ENCODE results near the gene ANKRD40. TPM values are rescaled to one million over a fixed set of nuclear protein-coding genes. Genes with fewer than 3 reads are reported as not detected.
A peak's percentile ranks its signal among the peaks of the same experiment; 100 is the strongest.
"Not testable (repeated sequence)": the region's sequence is repeated elsewhere in the genome, so short reads cannot be mapped to it uniquely, and the experiment has no call there.

ANKRD40 gene
- total and polyA plus RNA-seq, 2 donors = 11.9 to 16.6 TPM

DNA sequence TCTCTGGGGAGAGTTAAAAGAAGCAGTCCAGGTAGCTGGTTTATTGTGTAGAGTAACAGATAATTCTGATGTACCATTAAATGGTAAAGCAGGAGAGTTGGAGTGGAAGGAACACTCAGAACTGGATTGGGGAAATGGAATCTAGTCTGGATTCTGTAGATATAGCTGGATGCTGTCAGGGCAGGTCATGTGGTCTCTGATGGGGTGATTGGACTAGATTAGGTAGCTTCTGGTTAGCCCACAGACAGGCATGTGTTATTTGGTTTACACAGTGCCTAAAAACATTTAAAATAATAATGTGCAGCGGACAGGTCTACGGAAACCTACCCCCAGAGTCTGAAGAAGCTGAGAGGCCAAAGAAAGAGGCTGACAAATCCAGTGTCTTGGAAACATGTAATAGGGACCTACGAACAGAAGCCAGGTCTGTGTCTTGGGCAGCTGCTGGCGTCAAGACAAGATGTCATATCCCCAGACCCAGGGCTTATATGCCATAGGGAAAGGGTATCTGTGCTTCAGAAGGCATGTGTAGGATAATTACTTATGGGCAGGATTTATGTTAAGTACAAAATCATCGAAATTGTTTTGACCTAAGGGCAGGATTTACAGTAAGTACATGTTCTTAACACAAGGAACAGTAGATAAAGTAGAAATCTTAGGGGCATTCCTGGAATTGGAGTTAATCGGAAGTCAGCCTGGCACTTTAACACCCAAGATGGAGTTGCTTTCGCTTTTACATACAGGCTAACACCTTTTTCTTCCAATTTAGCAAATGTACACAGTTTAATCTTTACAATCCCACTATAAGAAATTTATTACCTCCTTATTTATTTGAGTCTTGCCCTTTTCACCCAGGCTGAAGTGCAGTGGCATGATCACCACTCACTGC, 24.1 kb upstream of the ANKRD40 start:
- H3K4me1 ChIP-seq (ENCODE audit: control insufficient read depth in 2 of 2, insufficient read depth in 2 of 2, low read length in 2 of 2) = no peaks in the 10 kb centered on the region
- no peak for DNase-seq (ENCODE audit: low read depth in 6 of 9, low spot score in 9 of 9)
- H3K27ac ChIP-seq (ENCODE audit: low read depth in 1 of 2, low read length in 1 of 2) = no peak overlapping the region
- 92% methylated on average over 7 of the region's 7 CpGs for WGBS
- H3K27me3 ChIP-seq (ENCODE audit: control insufficient read depth in 2 of 2, insufficient read depth in 1 of 2, low read length in 1 of 2) = no peaks in the 10 kb centered on the region
- no peaks in the 10 kb centered on the region for H3K9me3 ChIP-seq (ENCODE audit: control insufficient read depth in 2 of 2, insufficient read depth in 1 of 2, low read length in 1 of 2)
- H3K4me3 ChIP-seq (ENCODE audit: low read length in 2 of 2) = no peak overlapping the region
- H3K36me3 ChIP-seq (ENCODE audit: control insufficient read depth in 2 of 2, insufficient read depth in 2 of 2, low read length in 1 of 2) = peaks cover 0 to 6% of the 10 kb centered on the region in 2 donors

DNA sequence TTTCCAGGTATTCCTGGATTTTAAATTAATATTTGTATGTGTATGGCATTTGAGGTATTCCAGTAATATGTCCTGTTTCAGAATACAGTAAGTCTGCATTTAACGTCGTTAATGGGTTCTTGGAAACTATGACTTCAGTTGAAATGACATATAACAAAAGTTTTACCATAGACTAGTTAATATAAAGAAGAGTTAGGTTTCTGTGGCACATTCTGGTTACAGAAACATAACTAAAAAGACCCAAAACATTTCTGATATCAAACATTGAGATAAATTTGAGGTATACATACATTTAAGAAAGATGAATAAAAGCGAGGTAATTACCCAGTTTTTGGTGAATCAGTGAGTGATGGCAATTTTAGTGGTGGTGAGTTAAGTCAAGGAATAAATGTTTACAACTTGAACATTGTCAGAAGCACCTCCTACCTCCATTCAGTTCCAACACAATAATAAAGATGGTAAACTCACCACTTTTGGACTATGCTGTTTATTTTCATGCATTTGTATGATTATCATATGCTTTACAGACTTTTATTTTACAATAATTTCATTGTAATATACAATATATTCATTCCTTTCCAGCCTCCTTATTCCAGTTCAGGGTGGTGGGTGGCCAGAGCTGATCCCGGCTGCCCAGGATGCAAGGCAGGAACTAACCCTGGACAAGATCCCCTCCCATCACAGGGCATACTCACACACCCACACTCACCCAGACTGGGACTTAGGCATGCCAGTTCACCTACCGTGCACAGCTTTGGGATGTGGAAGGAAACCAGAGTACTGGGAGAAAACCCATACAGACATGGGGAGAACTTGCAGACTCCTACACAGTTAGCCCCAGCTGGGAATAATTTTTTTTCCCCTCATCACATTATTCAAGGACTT, 21.4 kb upstream of the ANKRD40 start:
- H3K9me3 ChIP-seq (ENCODE audit: control insufficient read depth in 2 of 2, insufficient read depth in 1 of 2, low read length in 1 of 2) = no peaks in the 10 kb centered on the region
- no peak overlapping the region for H3K4me3 ChIP-seq (ENCODE audit: low read length in 2 of 2)
- no peaks in the 10 kb centered on the region for H3K27me3 ChIP-seq (ENCODE audit: control insufficient read depth in 2 of 2, insufficient read depth in 1 of 2, low read length in 1 of 2)
- DNase-seq (ENCODE audit: low read depth in 6 of 9, low spot score in 9 of 9) = no peak
- no peaks in the 10 kb centered on the region for H3K4me1 ChIP-seq (ENCODE audit: control insufficient read depth in 2 of 2, insufficient read depth in 2 of 2, low read length in 2 of 2)
- peaks cover 0 to 8% of the 10 kb centered on the region in 2 donors for H3K36me3 ChIP-seq (ENCODE audit: control insufficient read depth in 2 of 2, insufficient read depth in 2 of 2, low read length in 1 of 2)
- no peak overlapping the region for H3K27ac ChIP-seq (ENCODE audit: low read depth in 1 of 2, low read length in 1 of 2)
- 94% methylated on average over 5 of the region's 5 CpGs for WGBS

DNA sequence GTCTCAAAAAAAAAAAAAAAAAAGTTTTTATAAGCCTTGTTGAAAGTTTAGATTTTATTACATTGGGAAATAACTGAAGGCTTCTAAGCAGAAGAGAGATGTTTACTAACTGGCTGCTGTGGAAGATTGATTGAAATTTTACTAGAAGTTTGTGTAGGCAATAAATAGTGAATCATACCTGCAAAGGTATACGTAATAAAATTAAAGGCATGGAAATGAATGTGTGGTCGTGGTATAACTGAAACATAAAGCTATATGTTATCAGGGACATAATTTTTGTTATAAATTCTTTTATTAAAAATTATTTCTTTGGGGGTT, 20.4 kb upstream of the ANKRD40 start:
- H3K9me3 ChIP-seq (ENCODE audit: control insufficient read depth in 2 of 2, insufficient read depth in 1 of 2, low read length in 1 of 2) = no peaks in the 10 kb centered on the region
- 99% methylated on average over 2 of the region's 2 CpGs for WGBS

DNA sequence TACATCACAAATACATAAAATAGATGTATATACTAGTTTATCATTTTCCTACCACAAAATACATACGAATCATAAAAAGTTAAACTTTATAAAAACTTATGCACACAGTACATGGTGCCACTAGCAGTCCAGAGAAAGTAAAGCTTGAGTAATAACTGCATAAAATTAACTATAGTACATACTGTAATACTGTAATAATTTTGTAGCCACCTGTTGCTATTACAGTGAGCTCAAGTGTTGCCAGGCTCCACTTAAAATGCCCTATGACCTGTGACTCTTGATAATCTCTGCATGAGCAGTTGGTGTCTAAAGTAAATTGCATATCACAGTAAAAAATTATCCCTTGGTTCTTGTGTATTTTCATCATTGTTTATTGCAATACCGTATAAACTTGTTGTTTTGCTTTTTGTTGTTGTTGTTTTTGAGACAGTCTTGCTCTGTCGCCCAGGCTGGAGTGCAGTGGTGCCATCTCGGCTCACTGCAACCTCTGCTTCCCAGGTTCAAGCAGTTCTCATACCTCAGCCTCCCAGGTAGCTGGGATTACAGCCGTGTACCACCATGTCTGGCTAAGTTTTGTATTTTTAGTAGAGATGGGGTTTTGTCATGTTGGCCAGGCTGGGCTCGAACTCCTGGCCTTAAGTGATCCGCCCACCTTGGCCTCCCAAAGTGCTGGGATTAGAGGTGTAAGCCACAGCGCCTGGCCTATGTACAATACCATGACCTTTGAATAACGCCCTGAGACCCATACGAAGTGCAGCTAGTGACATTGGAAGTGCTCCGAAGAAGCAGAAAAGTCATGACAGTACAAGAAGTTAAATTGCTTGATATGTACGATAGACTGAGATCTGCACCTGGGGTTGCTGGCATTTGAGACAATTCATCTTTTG, 18.3 kb upstream of the ANKRD40 start:
- Histone ChIP-seq H3K9me3 (ENCODE audit: control insufficient read depth in 2 of 2, insufficient read depth in 1 of 2, low read length in 1 of 2) (no peaks in the 10 kb centered on the region), H3K4me3 (ENCODE audit: low read length in 2 of 2) (no peak overlapping the region), H3K4me1 (ENCODE audit: control insufficient read depth in 2 of 2, insufficient read depth in 2 of 2, low read length in 2 of 2) (peaks cover 14% of the 10 kb centered on the region in 2 donors), H3K36me3 (ENCODE audit: control insufficient read depth in 2 of 2, insufficient read depth in 2 of 2, low read length in 1 of 2) (peaks cover 0 to 14% of the 10 kb centered on the region in 2 donors), H3K27ac (ENCODE audit: low read depth in 1 of 2, low read length in 1 of 2) (no peak overlapping the region), H3K27me3 (ENCODE audit: control insufficient read depth in 2 of 2, insufficient read depth in 1 of 2, low read length in 1 of 2) (no peaks in the 10 kb centered on the region)
- WGBS = 94% methylated on average over 12 of the region's 12 CpGs
- DNase-seq (ENCODE audit: low read depth in 6 of 9, low spot score in 9 of 9) = no peak

More for the DNA sequence above, 20.4 kb upstream of the ANKRD40 start:
- peaks cover 0 to 12% of the 10 kb centered on the region in 2 donors for H3K36me3 ChIP-seq (ENCODE audit: control insufficient read depth in 2 of 2, insufficient read depth in 2 of 2, low read length in 1 of 2)
- no peak overlapping the region for H3K27ac ChIP-seq (ENCODE audit: low read depth in 1 of 2, low read length in 1 of 2)
- DNase-seq (ENCODE audit: low read depth in 6 of 9, low spot score in 9 of 9) = no peak
- peaks cover 0 to 3% of the 10 kb centered on the region in 2 donors for H3K4me1 ChIP-seq (ENCODE audit: control insufficient read depth in 2 of 2, insufficient read depth in 2 of 2, low read length in 2 of 2)
- H3K4me3 ChIP-seq (ENCODE audit: low read length in 2 of 2) = no peak overlapping the region
- no peaks in the 10 kb centered on the region for H3K27me3 ChIP-seq (ENCODE audit: control insufficient read depth in 2 of 2, insufficient read depth in 1 of 2, low read length in 1 of 2)

DNA sequence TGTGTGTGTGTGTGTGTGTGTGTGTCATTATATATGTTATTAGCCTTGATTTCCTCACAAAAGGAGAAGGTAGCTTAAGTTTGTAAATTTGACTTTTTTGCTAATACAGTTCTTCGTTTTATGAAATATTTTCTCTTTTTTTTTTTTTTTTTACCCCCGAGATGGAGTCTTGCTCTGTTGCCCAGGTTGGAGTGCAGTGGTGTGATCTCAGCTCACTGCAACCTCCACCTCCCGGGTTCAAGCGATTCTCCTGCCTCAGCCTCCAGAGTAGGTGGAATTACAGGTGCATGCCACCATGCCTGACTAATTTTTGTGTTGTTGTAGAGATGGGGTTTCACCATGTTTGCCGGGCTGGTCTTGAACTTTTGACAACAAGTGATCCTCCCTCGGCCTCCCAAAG, 16.9 kb upstream of the ANKRD40 start:
- H3K9me3 ChIP-seq (ENCODE audit: control insufficient read depth in 2 of 2, insufficient read depth in 1 of 2, low read length in 1 of 2); DNase-seq (ENCODE audit: low read depth in 6 of 9, low spot score in 9 of 9); H3K27ac ChIP-seq (ENCODE audit: low read depth in 1 of 2, low read length in 1 of 2); H3K27me3 ChIP-seq (ENCODE audit: control insufficient read depth in 2 of 2, insufficient read depth in 1 of 2, low read length in 1 of 2); H3K4me3 ChIP-seq (ENCODE audit: low read length in 2 of 2): not testable (repeated sequence)
- Histone ChIP-seq H3K4me1 (ENCODE audit: control insufficient read depth in 2 of 2, insufficient read depth in 2 of 2, low read length in 2 of 2) (peaks cover 14% of the 10 kb centered on the region in 2 donors), H3K36me3 (ENCODE audit: control insufficient read depth in 2 of 2, insufficient read depth in 2 of 2, low read length in 1 of 2) (peaks cover 0 to 14% of the 10 kb centered on the region in 2 donors)
- 97% methylated on average over 6 of the region's 6 CpGs for WGBS

DNA sequence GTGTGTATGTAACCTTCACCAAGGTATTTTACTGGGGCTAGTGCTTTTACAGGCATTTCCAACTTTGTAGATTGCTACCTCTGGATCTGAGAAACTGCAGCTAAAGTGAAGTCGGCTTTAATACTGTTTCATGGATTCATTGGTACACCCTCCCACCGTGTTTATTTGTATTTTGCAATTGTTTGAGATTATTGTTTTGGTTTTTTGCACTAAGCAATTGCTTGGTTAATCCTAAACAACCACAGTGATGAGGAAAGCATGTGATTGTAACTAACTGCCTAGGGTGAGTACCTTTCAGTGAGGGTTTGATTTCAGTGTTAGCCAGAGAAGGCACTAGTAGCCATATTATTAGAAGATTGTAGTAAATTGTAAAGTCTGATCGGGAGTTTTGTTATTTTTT, 15.0 kb upstream of the ANKRD40 start:
- H3K9me3 ChIP-seq (ENCODE audit: control insufficient read depth in 2 of 2, insufficient read depth in 1 of 2, low read length in 1 of 2) = no peaks in the 10 kb centered on the region
- H3K4me1 ChIP-seq (ENCODE audit: control insufficient read depth in 2 of 2, insufficient read depth in 2 of 2, low read length in 2 of 2) = peaks cover 18 to 20% of the 10 kb centered on the region in 2 donors
- no peaks in the 10 kb centered on the region for H3K27me3 ChIP-seq (ENCODE audit: control insufficient read depth in 2 of 2, insufficient read depth in 1 of 2, low read length in 1 of 2)
- H3K27ac ChIP-seq (ENCODE audit: low read depth in 1 of 2, low read length in 1 of 2) = no peak overlapping the region
- H3K4me3 ChIP-seq (ENCODE audit: low read length in 2 of 2) = no peak overlapping the region
- DNase-seq (ENCODE audit: low read depth in 6 of 9, low spot score in 9 of 9) = no peak
- 82% methylated on average over 3 of the region's 3 CpGs for WGBS
- peaks cover 0 to 14% of the 10 kb centered on the region in 2 donors for H3K36me3 ChIP-seq (ENCODE audit: control insufficient read depth in 2 of 2, insufficient read depth in 2 of 2, low read length in 1 of 2)

DNA sequence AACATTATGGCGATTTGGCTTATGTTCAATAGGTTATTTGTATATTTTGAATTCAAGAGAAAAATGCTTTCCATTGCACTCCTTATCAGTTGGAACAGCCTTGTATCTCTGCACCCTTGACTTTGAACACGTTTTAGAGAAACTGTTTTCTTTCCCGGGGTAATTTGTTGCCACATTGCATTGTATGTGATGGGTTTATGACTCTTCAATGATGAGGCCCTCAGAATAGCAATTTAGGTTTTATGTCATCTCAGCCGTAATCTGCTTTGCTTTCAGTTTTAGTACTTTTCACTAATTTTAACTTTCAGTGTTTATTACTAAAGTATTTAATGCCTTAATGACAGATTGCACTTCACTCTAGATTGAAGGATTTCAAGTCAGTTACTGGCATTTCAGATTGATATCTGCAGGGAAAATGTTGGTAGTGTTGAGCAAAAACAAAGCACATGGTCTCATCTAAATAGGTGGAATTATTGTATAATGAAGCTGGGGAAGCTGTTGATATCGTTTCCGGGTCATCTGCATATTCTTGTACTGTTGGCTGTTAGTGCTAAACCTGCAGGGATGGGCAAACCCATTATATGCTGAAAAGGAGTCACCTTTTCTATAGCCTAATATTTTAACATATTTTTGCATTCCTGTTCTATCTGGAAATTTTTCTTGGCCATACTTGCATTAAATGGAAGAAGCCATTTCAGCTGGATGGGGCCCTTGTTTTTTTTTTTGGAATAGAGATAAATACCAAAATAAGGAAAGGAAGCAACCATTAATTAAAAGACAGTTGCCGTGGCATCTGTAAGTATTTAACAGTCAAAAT, 13.7 kb upstream of the ANKRD40 start:
- no peaks in the 10 kb centered on the region for H3K9me3 ChIP-seq (ENCODE audit: control insufficient read depth in 2 of 2, insufficient read depth in 1 of 2, low read length in 1 of 2)
- H3K27ac ChIP-seq (ENCODE audit: low read depth in 1 of 2, low read length in 1 of 2) = peak overlapping the region in 1 of 2 donors; percentile 98
- peaks cover 0 to 14% of the 10 kb centered on the region in 2 donors for H3K36me3 ChIP-seq (ENCODE audit: control insufficient read depth in 2 of 2, insufficient read depth in 2 of 2, low read length in 1 of 2)
- no peaks in the 10 kb centered on the region for H3K27me3 ChIP-seq (ENCODE audit: control insufficient read depth in 2 of 2, insufficient read depth in 1 of 2, low read length in 1 of 2)
- WGBS = 7% methylated on average over 7 of the region's 7 CpGs
- peak in 4 of 9 donors; percentile 18 to 55 (median 28) for DNase-seq (ENCODE audit: low read depth in 6 of 9, low spot score in 9 of 9)
- peak overlapping the region; percentile 97 to 98 for H3K4me3 ChIP-seq (ENCODE audit: low read length in 2 of 2)
- peaks cover 18 to 20% of the 10 kb centered on the region in 2 donors for H3K4me1 ChIP-seq (ENCODE audit: control insufficient read depth in 2 of 2, insufficient read depth in 2 of 2, low read length in 2 of 2)

Data from thymus (tissue), 11 donors.